Bone marrow (tissue), 2 donors: ENCODE data around the gene ATP2B3.

ENCODE experiments used
- DNase-seq, 2 donors: peaks; one replicate each; lab custom pipeline; 2025; lab: John Stamatoyannopoulos, UW

ATP2B3 gene

GRCh38 chrX:153612413-153612812 is 95.0 kb downstream of the ATP2B3 start:
- DNase-seq, result no peak

DNA sequence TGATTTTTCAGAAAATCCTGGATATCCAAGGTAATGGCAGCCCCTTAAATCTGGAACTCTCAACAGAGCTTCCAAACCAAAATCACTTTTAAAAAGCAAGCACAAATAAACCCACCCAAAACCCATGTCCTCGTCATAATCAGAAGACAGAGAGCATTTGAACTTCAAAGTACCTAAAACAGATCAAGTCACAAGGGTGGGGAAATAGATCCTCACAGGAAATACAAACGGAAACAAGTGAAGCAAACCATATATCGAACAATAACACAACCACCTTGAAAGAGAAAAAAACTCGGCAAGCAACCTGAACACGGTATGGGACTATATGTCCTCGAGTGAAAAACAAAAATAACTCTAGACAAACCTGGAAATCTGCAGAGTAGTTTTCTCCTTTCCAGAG is 97.4 kb downstream of the ATP2B3 start:
- DNase-seq, result no peak

DNA sequence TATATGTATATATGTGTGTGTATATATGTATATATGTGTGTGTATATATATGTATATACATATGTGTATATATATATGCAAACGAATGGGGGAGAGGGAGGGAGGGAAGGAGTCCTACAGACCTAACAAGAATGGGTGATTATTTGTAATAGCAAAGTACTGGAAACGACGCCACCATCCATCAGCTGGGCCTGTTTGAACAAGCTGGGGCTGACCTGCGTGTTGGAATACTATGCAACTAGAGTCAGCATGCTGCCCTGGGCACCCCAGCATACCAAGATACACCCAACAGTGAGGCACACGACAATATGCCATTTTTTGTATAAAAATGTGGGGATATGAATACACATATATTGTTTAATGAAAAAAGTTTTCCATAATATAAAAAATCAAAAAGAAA is 103.1 kb downstream of the ATP2B3 start:
- DNase-seq, result no peak

- no peak for DNase-seq
Observed at GRCh38 chrX:153621949-153622598, 104.6 kb downstream of the ATP2B3 start.

DNA sequence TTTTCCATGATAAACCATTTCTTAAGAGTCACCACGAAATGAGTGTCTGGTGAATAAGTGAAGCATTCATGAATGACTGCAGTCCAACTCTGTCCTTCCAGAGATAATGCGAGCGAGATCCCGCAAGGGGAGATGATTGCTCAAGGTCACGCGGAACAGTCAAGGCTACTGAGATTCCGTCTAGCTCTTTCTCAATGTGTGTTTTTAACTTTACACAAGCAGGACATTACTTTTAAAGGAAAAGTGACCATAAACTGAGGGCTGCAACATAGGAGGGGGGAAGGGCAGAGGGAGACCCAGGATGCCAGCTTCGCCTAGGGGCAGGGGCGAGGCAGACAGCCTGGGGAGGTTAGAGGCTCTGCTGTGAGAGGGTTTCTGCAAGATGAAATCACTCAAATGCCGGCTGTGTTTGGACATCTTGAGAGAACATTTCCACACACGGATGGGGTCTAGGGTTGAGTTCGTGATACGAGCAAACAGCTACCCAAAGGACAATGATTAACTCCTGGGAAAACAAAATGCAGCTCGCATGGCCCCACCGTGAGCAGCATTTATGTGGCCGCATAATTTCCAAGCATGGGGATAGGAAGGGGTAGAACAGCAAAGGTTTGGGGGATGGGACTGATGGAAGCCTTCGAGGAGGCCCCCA is 105.3 kb downstream of the ATP2B3 start:
- no peak for DNase-seq

GRCh38 chrX:153623310-153624029 is 106.0 kb downstream of the ATP2B3 start:
- no peak for DNase-seq

GRCh38 chrX:153624196-153625091 is 107.0 kb downstream of the ATP2B3 start:
- no peak for DNase-seq

- no peak for DNase-seq
Observed at GRCh38 chrX:153625271-153626024, 108.0 kb downstream of the ATP2B3 start.

- no peak for DNase-seq
Observed at GRCh38 chrX:153626025-153626633, 108.7 kb downstream of the ATP2B3 start.

- no peak for DNase-seq
Observed at GRCh38 chrX:153626863-153627674, 109.6 kb downstream of the ATP2B3 start.

- no peak for DNase-seq
Observed at GRCh38 chrX:153627675-153628111, 110.3 kb downstream of the ATP2B3 start.

DNA sequence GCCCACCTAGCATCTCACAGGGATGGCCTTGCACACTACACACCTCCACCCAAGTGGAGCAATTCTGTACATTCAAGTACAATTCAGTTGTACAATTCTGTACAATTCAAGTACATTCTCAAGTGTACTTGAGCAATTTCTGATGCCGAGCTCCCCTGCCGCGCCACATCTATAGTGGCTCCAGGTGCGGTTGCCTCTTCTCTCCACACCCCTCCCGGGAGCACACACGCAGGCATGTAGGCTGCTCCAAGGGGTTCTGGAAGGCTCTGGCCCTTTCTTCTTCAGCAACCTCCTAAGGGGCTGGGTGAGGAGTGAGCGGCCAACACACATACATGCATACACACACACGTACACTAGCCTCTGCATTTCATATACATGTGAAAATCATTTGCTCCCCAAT is 110.7 kb downstream of the ATP2B3 start:
- DNase-seq, result no peak

GRCh38 chrX:153628665-153629064 is 111.2 kb downstream of the ATP2B3 start:
- DNase-seq, result no peak

- no peak for DNase-seq
Observed at GRCh38 chrX:153631346-153631745, 113.9 kb downstream of the ATP2B3 start.

DNA sequence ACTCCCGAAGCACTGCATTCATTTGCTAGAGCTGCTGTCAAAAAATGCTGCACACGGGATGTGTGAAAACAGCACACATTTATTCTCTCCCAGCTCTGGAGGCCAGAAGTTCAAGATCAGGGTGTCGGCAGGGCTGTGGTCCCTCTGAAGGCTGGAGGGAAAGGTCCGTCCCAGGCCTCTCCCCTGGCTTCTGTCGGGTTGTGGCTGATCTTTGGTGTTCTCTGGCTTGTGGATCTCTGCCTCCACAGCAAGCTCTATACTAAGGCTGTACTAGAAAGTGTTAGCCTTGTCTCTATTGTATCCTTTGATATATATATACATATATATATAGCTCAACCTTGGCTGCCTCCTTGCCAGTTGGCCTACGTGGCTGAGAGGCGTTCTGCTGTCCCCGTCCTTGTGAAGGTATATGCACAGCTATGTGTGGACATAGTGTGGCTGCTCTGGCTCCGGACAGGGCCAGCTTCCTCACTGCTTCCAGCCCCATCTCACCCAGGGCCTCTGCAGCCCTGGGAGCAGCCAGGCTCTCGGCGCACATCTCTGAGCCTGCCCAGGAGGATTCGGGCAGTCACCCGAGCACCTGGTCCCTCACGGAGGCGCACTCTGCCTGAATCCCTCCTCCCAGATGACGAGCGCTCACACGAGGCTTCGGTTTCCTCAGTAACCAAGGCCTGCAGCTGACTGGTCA is 114.6 kb downstream of the ATP2B3 start:
- DNase-seq, result no peak
